ENCODE measurements around the gene MYLK4.

MYLK4 gene

DNA sequence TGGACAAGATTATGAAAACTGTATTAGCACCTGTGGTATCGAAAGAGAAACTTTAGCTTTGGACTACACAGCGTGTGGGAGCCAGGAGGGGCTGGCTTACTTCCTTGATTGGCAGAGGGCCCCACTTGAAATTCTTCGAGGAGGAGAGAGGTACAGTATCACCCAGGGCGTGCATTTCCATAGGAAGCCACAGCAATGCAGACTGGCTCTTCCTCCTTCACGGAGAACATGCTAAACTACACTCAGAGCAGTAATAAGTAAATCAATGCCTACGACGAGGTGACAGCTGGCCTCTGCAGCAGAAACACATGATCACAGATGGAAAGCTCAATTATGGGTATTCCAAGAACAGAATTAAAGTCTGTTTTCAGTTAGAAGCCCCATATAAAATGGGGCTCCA is 44.2 kb downstream of the MYLK4 start:
- DNase-seq, result no peak
- no peak for TF ChIP-seq GATA1 (IDR thresholded peaks at IDR 0.05; ENCODE audit: low read depth, low read length)
- TF ChIP-seq POLR2A (IDR thresholded peaks at IDR 0.05; ENCODE audit: low read length), result no peak

DNA sequence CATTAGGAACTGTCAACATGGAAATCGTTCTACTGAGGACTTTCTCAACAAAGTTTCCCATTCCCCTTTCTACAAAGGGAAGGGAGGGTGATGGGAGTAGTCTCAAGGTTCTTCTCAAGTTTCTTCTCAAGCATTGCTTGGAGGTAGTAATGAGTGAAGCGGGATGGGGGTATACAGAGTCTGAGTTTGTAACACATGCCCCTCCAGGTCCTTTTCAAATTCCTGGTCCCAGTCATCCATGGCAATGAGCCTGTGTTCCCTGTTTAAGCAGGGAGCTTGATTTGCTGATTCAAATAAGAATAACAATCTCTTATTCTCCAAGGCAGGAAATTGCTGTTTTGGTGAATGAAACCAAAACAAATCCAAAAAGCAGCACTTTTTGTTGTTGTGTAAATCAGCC is 45.5 kb downstream of the MYLK4 start:
- DNase-seq, result no peak

DNA sequence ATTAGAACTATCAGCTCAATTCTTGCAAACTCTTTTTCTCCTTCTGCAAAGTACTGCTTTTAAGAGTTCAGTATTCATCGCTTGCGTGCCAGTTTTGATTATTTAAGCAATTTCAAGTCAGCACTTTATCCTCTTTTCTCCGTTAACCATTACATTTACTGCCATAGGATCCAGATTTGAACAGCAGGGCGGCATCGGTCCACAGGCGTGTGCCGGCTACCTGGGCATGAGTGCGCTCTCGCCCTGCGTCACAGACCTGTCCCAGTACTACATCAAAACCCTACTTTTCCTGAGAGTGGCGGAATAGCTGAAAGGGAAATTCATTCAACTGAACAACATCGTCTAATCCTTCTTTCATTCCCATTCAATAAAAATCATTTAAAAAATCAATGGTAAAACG is 53.4 kb downstream of the MYLK4 start:
- no peak for DNase-seq
- no peak for TF ChIP-seq POLR2A (IDR thresholded peaks at IDR 0.05; ENCODE audit: low read length)

More for the DNA sequence above, 45.5 kb downstream of the MYLK4 start:
- TF ChIP-seq GATA1 (IDR thresholded peaks at IDR 0.05; ENCODE audit: low read depth, low read length), result no peak
- TF ChIP-seq POLR2A (IDR thresholded peaks at IDR 0.05; ENCODE audit: low read length), result no peak

DNA sequence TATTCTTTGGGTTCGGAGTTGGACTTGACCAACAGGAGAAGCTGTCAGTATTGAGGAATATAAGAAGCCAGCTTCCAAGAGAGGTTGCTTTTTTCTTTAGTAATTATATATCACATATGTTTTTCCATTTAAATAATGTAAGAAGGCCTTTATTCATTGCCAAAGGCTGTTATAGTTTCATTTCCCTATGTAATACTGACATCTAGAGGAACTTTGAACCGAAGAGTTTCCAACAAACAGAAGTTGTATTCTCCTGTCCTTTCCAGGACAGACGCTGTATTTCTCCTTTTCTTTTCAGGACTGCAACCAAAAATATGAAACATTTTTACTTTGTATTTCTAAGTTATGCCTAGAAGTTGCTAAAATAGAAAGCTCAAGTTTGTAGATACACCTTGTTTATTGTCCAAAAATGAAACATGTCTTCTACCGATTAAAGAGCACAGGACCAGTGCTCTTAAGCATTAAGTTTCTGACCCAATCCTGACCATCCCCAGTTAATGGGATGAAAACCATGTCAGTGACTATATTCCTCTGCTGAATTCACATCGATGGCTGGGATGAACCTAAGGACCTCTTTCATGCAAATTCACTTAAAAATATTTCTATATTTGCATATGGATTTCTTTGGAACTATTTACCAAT is 55.1 kb downstream of the MYLK4 start:
- TF ChIP-seq GATA1 (IDR thresholded peaks at IDR 0.05; ENCODE audit: low read depth, low read length) (no peak), POLR2A (IDR thresholded peaks at IDR 0.05; ENCODE audit: low read length) (no peak)
- peak in 1 of 2 experiments; percentile 5 for DNase-seq

DNA sequence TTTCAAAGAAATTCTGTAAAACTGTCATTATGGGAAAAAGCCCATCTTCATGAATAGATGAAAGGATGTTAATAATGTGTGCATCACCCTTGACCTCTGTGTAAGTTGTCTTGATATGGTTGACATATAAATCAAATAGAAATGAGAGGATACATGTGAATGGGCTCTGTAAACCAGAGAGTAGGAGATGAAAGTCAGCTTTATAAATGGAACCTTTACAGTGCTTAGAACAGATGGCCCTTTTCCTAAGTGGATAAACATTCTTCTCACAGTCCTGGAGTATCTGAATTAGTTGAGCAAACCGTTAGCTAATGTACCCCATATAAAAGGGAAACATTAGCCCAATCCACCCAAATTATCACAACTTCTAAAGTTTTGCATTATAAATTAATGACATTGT is 57.5 kb downstream of the MYLK4 start:
- DNase-seq, result no peak
- TF ChIP-seq POLR2A (IDR thresholded peaks at IDR 0.05; ENCODE audit: low read length) (no peak), GATA1 (IDR thresholded peaks at IDR 0.05; ENCODE audit: low read depth, low read length) (no peak)

DNA sequence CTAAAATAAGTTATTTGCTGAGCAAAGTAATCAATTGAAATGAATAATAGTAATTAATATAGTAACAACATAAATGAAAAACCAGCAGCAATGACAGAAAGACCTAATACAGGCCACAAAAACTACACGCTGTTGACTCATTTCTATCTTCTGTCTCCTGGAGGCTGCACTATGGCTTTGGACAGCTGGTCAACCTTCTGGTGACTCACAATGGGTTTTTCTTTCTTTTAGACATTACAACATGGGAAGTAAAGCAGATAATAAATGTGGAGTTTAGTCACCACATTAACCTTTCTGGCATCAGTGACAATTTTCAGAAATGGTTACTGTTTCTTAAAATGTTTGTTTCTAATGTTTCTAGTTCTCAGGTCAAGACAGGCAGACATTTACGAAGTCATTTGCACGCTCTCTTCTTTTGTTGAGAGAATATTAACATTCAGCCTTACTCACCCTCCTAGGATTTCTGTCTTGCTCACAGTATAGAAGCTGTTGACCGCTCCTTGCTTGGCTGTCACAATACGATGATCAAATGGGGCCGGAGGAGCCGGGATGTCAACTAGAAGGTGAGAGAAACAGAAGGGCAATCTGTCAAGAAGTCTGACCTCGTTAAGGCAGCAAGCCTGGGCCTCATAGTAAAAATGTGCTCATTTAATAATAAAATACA is 62.2 kb downstream of the MYLK4 start:
- DNase-seq, result no peak

DNA sequence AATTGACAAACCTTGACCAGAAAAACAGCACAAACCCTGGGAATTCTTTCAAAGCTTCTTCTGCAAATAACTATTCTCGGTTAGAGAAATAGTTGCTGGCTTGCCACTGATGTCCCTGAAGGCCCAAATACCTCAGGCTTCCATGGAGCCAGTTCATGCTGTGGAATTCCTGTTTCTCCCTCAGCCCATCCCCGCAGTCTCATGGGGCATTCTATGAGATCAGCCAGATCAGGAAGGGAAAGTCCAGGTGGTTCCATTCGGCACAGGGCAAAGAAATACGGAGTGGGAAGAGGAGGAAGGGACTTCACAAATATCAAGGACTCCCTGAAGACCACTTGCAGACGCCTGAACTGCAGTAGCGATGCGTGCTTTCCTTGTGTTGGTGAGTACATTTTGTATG is 63.3 kb downstream of the MYLK4 start:
- no peak for DNase-seq
- TF ChIP-seq POLR2A (IDR thresholded peaks at IDR 0.05; ENCODE audit: low read length) (no peak), GATA1 (IDR thresholded peaks at IDR 0.05; ENCODE audit: low read depth, low read length) (no peak)

More for the DNA sequence above, 62.2 kb downstream of the MYLK4 start:
- TF ChIP-seq POLR2A (IDR thresholded peaks at IDR 0.05; ENCODE audit: low read length) (no peak), GATA1 (IDR thresholded peaks at IDR 0.05; ENCODE audit: low read depth, low read length) (no peak)

DNA sequence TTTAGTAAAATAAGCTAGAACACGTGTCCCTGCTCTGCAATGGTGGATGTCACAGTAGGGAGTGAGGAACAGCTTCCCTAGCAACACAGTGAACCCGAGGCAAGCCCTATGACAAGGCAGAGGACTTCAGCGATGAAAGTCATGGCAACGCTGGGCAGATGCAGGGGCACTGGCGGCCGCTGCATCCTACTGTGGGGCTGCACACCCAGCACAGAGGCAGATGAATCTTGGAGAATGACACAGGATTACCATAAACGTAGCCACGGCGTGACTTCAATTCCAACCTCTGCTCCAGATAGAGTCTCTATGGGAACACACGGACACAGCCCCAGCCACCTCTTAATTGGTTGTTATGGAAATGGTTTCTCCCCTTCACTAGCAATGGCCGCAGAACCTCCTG is 64.2 kb downstream of the MYLK4 start:
- no peak for DNase-seq
- TF ChIP-seq POLR2A (IDR thresholded peaks at IDR 0.05; ENCODE audit: low read length), result no peak
- TF ChIP-seq GATA1 (IDR thresholded peaks at IDR 0.05; ENCODE audit: low read depth, low read length), result no peak

DNA sequence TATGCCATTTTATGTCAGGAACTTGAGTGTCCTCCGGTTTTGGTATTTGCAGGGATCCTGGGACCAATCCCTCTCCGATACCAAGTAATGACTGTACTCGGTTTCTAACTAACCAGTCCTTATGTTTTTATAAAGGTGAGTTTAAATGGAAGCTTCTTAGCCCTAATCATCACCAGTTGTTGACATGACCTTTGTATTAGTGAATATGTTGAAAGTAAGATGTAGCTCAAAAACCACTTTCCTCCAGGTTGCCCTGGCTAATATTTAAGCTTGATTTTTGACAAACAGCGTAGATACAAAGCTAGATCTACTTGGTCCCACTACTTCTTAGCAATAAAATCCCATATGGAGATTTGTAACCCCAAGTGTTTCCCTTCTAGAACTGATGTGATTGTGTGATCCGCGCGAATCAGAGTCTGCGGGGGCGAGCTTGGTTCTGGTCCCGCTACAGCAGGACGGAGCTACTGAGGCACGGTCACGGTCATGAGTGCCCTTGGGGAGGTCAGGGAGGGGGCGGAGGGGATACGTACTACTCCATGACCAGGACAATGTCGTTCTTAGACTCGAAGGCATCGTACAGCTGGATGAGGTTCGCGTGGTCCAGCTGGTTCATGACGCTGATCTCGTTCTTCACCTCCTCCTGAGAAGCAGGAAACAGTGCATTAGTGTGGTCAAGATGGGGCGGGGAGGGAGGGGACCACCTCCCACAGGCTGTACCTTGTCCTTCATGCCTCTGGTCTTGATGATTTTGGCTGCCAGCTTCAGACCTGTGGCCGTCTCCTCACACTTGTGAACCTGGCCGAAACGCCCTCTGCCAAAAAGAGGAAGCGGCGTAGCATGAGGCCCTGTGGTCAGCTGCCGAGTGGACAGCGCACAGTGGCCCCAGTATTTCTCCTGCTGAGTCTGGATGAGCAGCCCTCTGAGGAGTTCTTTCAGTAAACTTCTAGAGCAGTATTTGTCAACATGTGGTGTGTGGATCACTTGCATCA is 65.7 kb downstream of the MYLK4 start:
- no peak for DNase-seq
- no peak for TF ChIP-seq POLR2A (IDR thresholded peaks at IDR 0.05; ENCODE audit: low read length)

DNA sequence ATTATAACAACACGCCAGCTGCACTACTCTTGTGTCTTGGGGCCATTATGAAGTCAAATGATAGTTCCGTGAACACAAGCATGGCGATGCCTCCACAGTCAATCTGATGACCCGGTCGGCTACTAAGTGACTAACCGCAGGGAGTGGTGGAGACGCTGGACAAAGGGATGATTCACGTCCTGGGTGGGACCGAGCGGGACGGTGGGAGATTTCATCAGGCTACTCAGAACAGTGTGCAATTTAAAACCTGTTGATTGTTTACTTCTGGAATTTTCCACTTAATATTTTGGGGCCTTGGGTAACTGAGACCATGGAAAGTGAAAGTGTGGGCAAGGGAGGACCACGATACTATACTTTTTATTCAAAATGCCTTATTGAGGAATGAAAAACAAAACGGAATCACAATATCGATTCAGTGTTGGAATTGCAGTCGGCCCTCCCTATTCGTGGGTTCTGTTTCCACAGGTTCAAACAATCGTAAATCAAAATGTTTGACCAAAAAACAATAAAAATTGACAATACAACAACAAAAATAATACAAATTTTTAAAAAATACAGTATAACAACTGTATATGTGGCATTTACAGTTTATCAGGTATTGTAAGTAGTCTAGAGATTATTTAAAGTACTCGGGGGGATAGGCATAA is 66.5 kb downstream of the MYLK4 start:
- no peak for TF ChIP-seq POLR2A (IDR thresholded peaks at IDR 0.05; ENCODE audit: low read length)
- no peak for TF ChIP-seq GATA1 (IDR thresholded peaks at IDR 0.05; ENCODE audit: low read depth, low read length)
- no peak for DNase-seq

DNA sequence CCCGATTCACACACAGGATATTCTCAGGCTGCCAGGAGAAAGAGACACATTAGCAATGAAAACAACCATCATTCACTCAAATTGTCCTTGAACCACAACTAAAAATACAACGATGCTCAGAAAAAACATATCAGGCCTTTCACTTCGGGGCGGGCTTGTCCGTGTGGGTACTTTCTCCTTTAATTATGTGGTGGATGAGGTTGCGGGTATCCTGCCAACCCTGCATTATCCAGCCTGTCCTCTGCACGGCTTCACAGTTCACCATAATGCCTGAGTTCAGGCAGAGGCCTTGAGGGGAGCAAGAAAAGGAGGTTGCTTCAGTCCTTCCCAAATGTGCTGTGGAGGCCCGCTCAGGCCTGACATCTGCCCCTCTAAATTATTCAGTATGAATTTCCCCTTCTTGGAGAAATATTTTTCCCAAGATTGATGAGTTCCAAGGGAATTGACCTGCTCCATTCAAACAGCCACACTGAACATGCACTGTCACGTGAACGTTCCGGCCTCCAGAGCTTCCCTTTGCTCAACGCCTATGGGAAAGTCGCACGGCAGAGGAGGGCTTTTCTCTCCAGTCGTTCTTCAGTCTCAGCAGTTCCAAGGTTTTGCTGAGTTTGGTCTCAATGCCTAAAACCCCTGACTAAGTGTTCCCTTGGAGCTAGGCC is 70.3 kb downstream of the MYLK4 start:
- no peak for TF ChIP-seq GATA1 (IDR thresholded peaks at IDR 0.05; ENCODE audit: low read depth, low read length)
- TF ChIP-seq POLR2A (IDR thresholded peaks at IDR 0.05; ENCODE audit: low read length), result no peak
- DNase-seq, result no peak

DNA sequence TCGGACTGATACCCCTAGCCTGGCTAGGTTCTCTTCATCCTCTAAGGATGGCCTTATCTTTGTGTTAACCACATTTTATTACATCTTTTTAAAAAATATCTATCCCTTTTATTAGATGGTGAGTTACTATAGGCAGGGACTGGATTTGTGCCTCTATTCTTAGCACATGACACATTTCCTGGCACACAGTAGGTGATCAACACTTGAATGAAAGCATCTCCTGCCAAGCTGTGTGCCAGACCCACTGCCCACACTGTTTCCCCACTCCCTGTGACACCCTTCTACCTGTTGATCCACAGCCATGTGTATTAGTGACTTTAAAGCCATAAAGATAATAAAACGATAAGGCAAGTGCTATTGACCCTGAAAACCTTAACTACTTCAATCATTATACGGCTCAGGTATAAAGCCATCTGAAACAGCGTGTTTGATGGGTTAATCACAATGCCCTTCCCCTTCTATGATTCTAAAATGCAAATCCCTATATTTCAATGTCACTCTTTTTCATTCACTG is 73.6 kb downstream of the MYLK4 start:
- DNase-seq, result no peak
- TF ChIP-seq GATA1 (IDR thresholded peaks at IDR 0.05; ENCODE audit: low read depth, low read length), result no peak
- no peak for TF ChIP-seq POLR2A (IDR thresholded peaks at IDR 0.05; ENCODE audit: low read length)

DNA sequence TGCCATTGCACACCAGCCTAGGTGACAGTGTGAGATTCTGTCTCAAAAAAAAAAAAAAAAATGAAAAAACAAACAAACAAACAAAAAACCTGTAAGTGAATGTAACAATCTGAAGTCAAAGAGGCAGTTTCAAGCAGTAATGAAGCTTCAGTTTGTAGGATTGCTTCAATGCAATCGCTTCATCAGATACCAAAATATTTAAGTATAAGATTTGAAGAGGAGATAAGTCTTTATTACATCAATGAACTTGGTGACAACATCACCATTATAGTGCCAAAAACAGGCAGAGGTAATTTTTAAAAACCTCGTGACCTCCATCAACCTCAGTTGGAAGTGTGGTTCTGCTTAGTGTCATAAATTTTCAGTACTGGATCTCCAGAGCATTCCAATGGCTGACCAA is 74.7 kb downstream of the MYLK4 start:
- no peak for DNase-seq
- TF ChIP-seq GATA1 (IDR thresholded peaks at IDR 0.05; ENCODE audit: low read depth, low read length) (no peak), POLR2A (IDR thresholded peaks at IDR 0.05; ENCODE audit: low read length) (no peak)
